NCI-H510A treated with DMSO at 0.1 percent for 48 hours (cell line): Measurements from ENCODE around the gene SLC22A7.

Experiments
- DNase-seq: peaks from one replicate; lab custom pipeline; 2025; lab: John Stamatoyannopoulos, UW

The SLC22A7 gene, protein sequence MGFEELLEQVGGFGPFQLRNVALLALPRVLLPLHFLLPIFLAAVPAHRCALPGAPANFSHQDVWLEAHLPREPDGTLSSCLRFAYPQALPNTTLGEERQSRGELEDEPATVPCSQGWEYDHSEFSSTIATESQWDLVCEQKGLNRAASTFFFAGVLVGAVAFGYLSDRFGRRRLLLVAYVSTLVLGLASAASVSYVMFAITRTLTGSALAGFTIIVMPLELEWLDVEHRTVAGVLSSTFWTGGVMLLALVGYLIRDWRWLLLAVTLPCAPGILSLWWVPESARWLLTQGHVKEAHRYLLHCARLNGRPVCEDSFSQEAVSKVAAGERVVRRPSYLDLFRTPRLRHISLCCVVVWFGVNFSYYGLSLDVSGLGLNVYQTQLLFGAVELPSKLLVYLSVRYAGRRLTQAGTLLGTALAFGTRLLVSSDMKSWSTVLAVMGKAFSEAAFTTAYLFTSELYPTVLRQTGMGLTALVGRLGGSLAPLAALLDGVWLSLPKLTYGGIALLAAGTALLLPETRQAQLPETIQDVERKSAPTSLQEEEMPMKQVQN

DNA sequence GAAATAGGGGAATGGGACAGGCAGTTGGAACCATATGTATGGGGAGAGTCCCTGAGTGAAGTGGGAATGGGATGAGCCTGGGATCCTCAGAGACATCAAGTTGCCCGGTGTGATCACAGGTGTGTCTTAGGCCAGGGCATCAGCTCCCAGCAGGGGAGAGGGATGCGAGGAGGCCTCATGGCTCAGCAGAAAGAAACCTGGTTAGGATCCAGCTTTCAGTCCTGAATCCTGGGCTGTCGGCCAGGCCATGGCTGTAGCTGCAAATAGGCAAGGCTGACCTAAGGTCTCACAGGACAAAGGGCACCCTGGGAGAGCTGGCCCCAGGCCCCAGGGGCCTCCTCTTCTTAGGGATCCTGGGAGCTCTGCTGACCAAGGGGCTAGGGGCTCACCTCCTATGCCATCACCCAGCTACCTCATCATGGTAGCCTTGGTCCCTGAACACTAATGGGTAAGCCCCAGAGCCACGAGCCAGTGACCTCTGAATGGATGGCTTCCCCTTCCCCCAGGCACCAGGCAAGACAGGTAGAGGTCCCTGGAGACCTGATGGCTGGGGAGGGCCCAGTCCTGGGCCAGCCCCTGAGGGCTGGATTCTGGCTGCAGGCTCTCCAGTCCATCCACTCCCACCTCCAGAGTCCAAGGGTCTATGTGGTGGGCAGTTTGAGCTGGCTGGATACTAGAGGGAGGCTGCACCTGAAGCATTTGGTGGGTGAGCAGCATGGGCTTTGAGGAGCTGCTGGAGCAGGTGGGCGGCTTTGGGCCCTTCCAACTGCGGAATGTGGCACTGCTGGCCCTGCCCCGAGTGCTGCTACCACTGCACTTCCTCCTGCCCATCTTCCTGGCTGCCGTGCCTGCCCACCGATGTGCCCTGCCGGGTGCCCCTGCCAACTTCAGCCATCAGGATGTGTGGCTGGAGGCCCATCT is at the start of gene SLC22A7:
Gene SLC22A7, plus strand, starts transcription at position 617 of the 921 bp plus-strand sequence. Its CDS starts 99 bp downstream, at position 716.
- DNase-seq, result no peak

DNA sequence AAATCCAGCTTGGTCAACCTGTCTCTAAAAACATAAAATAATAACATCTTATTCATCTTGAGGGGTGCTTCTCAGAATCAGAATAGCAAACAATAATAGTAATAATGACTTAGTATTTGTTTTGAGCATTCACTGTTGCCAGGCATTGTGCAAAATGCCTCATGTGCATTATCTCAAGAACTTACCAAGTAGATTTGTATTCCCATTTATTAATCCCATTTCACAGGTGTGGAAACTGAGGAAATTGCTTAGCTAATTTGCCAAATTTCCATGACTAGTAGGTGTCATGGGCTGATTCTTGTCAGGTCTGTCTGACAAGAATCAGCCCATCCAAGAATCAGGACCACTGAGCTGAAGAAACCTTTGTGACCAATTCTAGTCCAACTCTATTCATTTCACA is 49.3 kb upstream of the SLC22A7 start:
- DNase-seq, result no peak

DNA sequence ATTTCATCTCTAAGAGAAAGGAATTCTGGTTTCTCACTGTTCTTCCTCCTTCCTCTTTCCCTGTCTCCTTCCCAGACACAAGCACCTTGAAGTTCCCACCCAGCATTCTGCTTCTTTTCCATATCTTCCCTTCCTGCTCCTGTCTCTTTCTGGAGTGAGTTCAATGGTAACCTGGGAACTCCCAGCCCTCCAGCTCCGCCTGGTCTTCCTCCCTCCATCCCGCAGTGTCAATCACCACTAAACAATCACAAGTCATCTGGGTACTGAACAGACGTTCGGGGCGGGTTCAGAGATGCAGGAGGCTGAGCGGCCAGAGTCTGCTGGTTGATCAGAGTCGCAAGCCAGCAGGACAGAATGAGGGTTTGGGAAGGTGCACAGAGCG is 47.1 kb upstream of the SLC22A7 start:
- peak; percentile 54 for DNase-seq

- DNase-seq, result no peak
Observed at GRCh38 chr6:43253401-43253800, 44.7 kb upstream of the SLC22A7 start.

GRCh38 chr6:43254138-43254817 is 43.8 kb upstream of the SLC22A7 start:
- DNase-seq, result no peak

- no peak for DNase-seq
Observed at GRCh38 chr6:43254846-43255245, 43.2 kb upstream of the SLC22A7 start.

DNA sequence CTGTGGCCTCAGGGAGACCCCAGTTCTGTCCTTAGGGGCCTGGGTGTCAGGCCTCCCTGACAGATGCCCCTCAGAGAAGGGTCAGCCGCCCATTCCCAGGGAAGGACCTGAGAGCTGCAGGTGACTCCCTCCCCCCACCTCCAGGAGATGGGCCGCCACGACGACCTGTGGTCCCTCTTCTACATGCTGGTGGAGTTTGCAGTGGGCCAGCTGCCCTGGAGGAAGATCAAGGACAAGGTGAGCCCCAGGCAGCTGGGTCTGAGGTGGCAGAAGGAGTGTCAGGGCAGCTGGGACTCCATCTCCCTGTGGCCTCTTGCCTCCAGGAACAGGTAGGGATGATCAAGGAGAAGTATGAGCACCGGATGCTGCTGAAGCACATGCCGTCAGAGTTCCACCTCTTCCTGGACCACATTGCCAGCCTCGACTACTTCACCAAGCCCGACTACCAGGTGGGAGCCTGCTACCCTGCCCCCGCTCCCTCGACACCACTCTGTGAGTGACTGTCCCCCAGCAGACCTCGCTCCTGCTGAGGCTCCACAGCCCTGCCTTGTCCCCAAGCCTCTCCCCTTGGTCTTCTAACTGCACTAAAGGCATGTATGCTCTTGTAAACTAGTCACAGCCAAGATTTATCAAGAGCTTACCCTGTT is 42.5 kb upstream of the SLC22A7 start:
- no peak for DNase-seq

DNA sequence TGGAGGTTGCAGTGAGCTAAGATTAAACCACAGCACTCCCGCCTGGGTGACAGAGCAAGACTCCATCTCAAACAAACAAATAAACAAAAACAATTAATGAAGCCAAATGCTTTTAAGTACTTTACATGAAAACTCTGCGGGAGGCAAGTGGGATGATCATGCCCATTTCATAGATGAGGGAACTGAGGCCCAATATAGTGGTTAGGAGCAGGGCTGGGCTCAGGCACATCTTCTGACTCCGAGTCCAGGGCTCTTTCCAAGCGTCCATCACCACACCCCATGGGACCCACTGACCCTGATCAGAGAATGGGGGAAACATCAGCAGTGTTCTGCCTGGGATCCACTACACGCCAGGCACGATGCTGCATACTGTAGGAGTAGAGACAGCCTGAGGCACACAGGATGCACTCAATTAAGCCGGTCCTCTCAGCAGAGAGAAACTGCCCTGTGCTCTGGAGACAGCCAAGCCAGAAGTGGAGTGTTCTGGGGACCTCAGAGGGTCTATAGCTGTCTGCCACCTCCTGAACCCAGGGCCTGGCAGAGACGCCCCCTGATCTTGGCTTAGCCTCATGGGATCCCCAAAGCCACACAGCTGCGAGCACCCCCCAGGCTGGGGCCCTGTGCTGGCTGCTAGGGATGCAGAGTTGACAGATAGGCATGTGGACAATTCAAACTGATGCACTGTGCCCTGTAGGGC is 41.2 kb upstream of the SLC22A7 start:
- no peak for DNase-seq

DNA sequence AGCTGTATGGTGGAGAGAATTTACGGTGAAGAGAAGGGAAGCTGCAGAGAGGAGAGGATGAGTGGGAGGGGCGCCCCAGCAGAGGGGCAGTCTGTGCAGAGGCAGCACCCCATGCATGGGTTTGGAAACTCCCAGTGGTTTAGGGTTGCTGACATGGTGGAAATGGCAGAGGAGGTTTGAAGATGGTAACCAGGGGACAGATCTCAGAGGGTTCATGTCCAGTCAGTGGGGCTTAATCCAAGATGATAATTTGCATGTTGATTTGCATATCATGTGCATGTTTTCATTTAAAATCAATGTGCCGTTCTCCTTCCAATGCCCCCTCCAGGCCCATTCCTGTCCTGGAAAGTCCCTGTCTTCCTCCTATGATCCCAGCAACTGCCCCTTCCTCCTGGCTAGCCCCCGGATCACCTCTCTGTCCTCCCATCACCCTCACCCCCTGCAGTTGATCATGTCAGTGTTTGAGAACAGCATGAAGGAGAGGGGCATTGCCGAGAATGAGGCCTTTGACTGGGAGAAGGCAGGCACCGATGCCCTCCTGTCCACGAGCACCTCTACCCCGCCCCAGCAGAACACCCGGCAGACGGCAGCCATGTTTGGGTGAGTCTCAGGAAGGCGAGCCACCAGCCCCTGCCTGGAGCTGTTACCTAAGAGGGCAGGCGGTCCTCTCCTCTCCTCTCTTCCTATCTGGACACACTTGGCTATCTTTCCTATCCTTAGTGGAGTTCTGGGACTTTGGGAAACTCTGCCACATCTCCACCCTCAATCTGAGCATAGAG is 40.5 kb upstream of the SLC22A7 start:
- no peak for DNase-seq

DNA sequence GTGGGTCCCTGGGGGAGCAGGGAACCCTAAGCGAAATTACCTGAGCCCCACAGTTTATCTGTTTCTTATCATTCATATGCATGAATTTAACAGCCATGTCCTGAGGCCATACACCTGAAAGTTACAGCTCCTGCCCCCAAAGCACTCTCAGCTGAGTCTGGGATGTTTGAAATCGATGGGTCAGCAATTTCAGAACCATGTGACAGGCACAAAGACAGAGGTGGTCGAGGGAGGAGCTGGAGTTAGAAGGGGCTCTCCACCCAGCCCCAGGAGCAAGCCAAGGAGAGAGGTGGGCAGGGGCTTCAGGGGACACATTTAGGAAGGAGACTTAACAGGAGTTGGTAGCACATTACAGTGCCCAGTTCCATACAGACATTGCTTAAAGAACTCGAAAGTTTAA is 39.9 kb upstream of the SLC22A7 start:
- DNase-seq, result no peak

DNA sequence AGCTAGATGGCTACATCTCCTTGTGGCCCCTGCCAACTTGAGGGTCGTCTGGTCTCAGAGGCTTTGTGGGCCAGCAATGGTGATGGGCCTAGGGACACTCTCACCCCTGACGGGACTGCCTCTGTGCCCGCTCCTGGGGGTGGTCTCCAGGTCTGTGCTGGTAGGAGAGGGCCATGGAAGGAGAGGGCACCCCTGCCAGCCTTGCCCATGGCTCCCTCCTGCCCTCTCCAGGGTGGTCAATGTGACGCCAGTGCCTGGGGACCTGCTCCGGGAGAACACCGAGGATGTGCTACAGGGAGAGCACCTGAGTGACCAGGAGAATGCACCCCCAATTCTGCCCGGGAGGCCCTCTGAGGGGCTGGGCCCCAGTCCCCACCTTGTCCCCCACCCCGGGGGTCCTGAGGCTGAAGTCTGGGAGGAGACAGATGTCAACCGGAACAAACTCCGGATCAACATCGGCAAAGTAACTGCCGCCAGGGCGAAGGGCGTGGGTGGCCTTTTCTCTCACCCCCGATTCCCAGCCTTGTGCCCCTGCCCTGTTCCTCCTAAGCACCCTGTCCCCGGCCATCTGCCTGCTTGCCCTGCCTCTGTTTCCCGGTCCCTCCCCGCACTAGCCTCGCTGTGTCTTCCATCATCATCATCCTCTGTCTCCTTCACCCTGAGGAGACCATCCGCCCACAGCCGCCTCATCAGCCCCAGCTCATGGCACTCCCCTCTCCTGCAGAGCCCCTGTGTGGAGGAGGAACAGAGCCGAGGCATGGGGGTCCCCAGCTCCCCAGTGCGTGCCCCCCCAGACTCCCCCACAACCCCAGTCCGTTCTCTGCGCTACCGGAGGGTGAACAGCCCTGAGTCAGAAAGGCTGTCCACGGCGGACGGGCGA is 39.0 kb upstream of the SLC22A7 start:
- no peak for DNase-seq

GRCh38 chr6:43260791-43261190 is 37.3 kb upstream of the SLC22A7 start:
- DNase-seq, result no peak

DNA sequence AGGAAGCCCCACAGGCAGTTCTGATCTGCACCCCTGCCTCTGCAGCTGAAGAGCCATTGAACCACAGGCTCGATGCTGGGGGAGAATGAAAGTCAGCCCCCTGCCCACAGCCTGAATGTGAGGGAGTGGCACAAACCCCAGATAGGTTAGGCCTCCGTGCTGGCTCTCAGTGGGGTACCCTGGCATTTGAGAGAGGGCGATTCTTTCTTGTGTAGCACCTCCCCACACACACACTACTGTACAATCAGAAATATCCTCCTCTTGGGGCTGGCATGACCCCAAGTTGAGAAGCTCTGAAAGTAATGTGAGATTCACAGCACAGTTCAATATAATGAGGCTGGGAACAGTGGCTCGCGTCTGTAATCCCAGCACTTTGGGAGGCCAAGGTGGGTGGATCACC is 36.9 kb upstream of the SLC22A7 start:
- DNase-seq, result no peak

DNA sequence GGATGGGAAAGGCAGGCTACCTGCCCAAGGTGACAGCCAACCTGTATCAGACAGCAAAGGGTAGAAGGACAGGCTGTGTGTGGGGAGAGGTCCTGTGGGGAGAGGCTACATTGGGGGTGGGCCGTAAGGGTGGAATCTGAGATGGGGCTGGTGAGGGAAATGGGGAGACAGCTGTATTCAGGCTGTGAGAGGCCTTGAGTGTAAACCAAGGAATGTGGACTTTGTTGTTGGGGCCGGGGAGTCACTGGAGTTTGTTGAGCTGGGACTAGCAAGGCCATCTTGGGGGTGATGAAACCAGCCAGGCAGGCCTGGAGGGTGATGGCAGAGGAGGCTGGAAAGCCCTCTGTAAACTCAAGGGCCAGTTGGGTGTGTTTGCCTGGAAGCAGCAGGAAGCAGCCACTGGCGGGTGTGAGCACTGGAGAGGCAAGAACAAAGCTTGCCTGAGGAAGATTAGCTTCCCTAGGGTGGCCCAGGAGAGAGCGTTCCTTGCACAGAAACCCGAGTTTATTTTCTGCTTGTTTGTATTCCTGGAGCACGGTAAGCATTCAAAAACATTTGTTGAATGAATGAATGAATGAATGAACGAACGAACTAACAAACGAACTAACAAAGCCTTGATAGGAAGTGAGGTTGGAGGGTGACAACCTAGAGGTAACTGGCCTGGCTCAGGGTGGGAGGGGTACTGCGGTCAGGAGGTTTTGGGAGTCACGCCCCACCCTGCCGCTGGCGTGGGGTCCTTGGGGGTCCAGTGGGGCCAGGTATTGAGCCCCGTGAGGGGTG is 35.9 kb upstream of the SLC22A7 start:
- peak; percentile 12 for DNase-seq

- DNase-seq, result no peak
Observed at GRCh38 chr6:43262780-43263313, 35.2 kb upstream of the SLC22A7 start.

GRCh38 chr6:43263314-43264178 is 34.5 kb upstream of the SLC22A7 start:
- peak; percentile 7 for DNase-seq

DNA sequence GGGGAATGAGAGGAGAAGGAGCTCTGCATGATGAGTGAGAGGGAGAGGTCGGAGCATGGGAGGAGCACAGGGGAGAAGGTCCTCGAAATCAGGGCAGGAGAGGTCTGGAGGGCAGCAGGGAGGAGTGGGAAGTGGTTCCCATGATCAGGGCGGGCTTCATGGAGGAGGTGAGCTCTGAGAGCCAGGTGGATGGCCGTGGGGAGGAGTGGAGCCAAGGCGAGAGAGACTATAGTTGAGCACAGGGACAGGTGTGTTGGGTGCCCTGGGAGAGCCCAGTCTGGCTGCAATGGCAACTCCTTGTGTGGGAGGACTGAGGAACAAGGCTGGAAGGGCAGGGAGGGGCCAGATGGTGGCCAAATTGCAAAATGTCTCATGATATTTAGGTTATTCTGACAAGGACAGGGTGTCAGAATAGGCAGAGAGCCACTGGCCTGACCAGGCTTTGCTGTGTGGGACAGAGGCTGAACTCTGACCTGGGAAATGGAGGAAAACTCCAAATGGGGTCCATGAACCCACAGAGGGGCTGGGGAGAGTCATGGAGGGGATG is 33.4 kb upstream of the SLC22A7 start:
- no peak for DNase-seq
